Spleen (tissue), 11 donors: ENCODE results near the gene AMBRA1. TPM values are rescaled to one million over a fixed set of nuclear protein-coding genes. Genes with fewer than 3 reads are reported as not detected.

ENCODE experiments used
- DNase-seq: peaks from one replicate; pipeline ENCODE4 v3.0.0-alpha.2; 2020
- H3K27ac ChIP-seq, 8 donors: fragments of 200-600 bp; sonication (generic) in 7 of 8; 1 replicate in 4 of 8; 2 replicates in 4 of 8; pipeline versions ENCODE4 v1.5.0 to v1.8.0; 2016 to 2021; ENCODE audit warnings: inconsistent platforms in 4 of 8, mild to moderate bottlenecking in 4 of 8, moderate library complexity in 1 of 8
- H3K27me3 ChIP-seq, 7 donors: fragments of 200-600 bp; sonication (generic) in 6 of 7; replicated peaks in 1 of 7; 1 replicate in 4 of 7; 2 replicates in 3 of 7; pipeline versions ENCODE4 v1.5.0 to v1.8.0; 2016 to 2021; ENCODE audit warnings: inconsistent platforms in 3 of 7, mild to moderate bottlenecking in 1 of 7
- H3K36me3 ChIP-seq, 6 donors: fragments of 200-600 bp; sonication (generic) in 5 of 6; 1 replicate in 4 of 6; 2 replicates in 2 of 6; pipeline versions ENCODE4 v1.5.0 to v1.8.0; 2016 to 2021; ENCODE audit warnings: inconsistent platforms in 2 of 6
- H3K4me1 ChIP-seq, 6 donors: fragments of 200-600 bp; sonication (generic) in 5 of 6; 1 replicate in 3 of 6; 2 replicates in 3 of 6; pipeline versions ENCODE4 v1.5.0 to v1.8.0; 2016 to 2021; ENCODE audit warnings: inconsistent platforms in 3 of 6
- H3K4me3 ChIP-seq, 8 donors: fragments of 200-600 bp; sonication (generic) in 7 of 8; 1 replicate in 4 of 8; 2 replicates in 4 of 8; pipeline versions ENCODE4 v1.5.0 to v1.8.0; 2016 to 2021; ENCODE audit warnings: inconsistent platforms in 4 of 8, mild to moderate bottlenecking in 4 of 8, moderate library complexity in 2 of 8
- H3K9me3 ChIP-seq, 8 donors: fragments of 200-600 bp; sonication (generic) in 7 of 8; 1 replicate in 4 of 8; 2 replicates in 4 of 8; pipeline versions ENCODE4 v1.5.0 to v1.8.0; 2016 to 2021; ENCODE audit warnings: inconsistent platforms in 4 of 8
- POLR2A ChIP-seq, 3 donors: fragments of 450-650 bp; IDR thresholded peaks; one replicate each; pipeline ENCODE4 v1.5.1; 2017; ENCODE audit warnings: antibody characterized with exemption in 3 of 3, mild to moderate bottlenecking in 1 of 3
- POLR2AphosphoS5 ChIP-seq, 3 donors: sonication (generic); formaldehyde crosslinking; IDR thresholded peaks; one replicate each; pipeline ENCODE4 v1.5.1; 2017; ENCODE audit warnings: antibody characterized with exemption in 3 of 3
- WGBS, 5 donors: extraction: QIAGEN DNeasy Blood & Tissue Kit in 3 of 5; methylation state at CpG; one replicate each; pipeline versions ENCODE4 v1.1.5 to v1.1.7; 2013 to 2018; 5-methylcytosine and 5-hydroxymethylcytosine counted together
- intact Hi-C: fragments of 100-400 bp; cut with DNase I; formaldehyde crosslinking; loops from one replicate; pipeline ENCODE4 v1.15.0; 2023; ENCODE audit warnings: low total_unique reads
- polyA plus RNA-seq, 3 donors: library from polyadenylated mRNA; stranded (reverse); fragments of 200-250 nt; gene quantifications; one replicate each; pipeline ENCODE4 v1.2.1, GENCODE V29; 2013
- total RNA-seq, 7 donors: library from RNA; depleted of rRNA in 3 of 7; stranded (reverse); fragments of >200 nt in 3 of 7; fragmentation: NEBNext Ultra II Directional in 4 of 7; extraction: Animal tissue kit (Norgen Biotek cat#: 25700) in 4 of 7; gene quantifications; one replicate each; pipeline versions ENCODE4 v1.1.0 to v1.2.1, GENCODE V29; 2016 to 2021
- TF ChIP-seq, protein P1 (sequence below), 11 experiments: fragments of 200-600 bp in 7 of 11; fragments of 450-650 bp in 4 of 11; sonication (generic) in 4 of 11; IDR thresholded peaks in 8 of 11; conservative IDR thresholded peaks in 3 of 11; 1 replicate in 7 of 11; 2 replicates in 4 of 11; pipeline versions ENCODE4 v1.4.0 to v1.8.0; 2016 to 2021; ENCODE audit warnings: antibody characterized with exemption in 11 of 11, inconsistent platforms in 4 of 11, mild to moderate bottlenecking in 1 of 11
- donor health status: healthy with polysubstance abuse.
- donor health status: DM: no; HTN: no; CAD: no; lungs with moderate emphysema.
- donor health status: DM: no; HTN: no; CAD: no.
- donor health status: Bipolar disorder and iron deficiency.
- donor health status: healthy.
- donor health status: DM: no; HTN: no; CAD: no.
- donor health status: DM: yes; HTN: yes; CAD: no.

Gene AMBRA1
- total and polyA plus RNA-seq, 10 donors = 3.6 to 54.6 (median 37.7) TPM

DNA sequence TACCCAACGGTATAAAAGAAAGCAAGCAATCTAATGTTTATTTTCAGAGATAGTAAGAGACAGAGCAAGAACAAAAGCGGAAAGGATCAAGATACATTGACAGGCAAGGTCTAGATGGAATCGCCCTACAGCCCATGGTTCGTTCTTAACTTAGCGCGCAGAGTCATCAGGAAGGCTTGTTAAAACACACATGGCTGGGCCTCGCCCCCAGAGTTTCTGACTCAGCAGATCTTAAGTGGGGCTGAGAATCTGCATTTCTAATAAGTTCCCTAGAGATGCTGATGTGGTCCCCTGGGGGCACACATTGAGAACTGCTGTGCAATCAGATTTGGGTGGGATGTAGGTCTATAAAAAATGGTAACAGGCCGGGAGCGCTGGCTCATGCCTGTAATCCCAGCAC lies 166.5 kb downstream of the AMBRA1 start:
- TF ChIP-seq POLR2A (IDR thresholded peaks at IDR 0.05) = no peak
- TF ChIP-seq, protein P1, sequence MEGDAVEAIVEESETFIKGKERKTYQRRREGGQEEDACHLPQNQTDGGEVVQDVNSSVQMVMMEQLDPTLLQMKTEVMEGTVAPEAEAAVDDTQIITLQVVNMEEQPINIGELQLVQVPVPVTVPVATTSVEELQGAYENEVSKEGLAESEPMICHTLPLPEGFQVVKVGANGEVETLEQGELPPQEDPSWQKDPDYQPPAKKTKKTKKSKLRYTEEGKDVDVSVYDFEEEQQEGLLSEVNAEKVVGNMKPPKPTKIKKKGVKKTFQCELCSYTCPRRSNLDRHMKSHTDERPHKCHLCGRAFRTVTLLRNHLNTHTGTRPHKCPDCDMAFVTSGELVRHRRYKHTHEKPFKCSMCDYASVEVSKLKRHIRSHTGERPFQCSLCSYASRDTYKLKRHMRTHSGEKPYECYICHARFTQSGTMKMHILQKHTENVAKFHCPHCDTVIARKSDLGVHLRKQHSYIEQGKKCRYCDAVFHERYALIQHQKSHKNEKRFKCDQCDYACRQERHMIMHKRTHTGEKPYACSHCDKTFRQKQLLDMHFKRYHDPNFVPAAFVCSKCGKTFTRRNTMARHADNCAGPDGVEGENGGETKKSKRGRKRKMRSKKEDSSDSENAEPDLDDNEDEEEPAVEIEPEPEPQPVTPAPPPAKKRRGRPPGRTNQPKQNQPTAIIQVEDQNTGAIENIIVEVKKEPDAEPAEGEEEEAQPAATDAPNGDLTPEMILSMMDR (IDR thresholded peaks at IDR 0.05 in 8 of 11, conservative IDR thresholded peaks at IDR 0.05 in 3 of 11) = no peak
- no peak for TF ChIP-seq POLR2AphosphoS5 (IDR thresholded peaks at IDR 0.05)
- H3K4me3 ChIP-seq = no peak overlapping the region
- intact Hi-C loops = no loop called here
- H3K9me3 ChIP-seq = no peaks in the 10 kb centered on the region
- WGBS, 5 donors = 90 to 95% (median 92%) methylated on average over 9 of the region's 9 CpGs
- no peak overlapping the region for H3K27ac ChIP-seq
- no peaks in the 10 kb centered on the region for H3K27me3 ChIP-seq
- H3K36me3 ChIP-seq = peaks cover 0 to 90% (median 32%) of the 10 kb centered on the region in 6 donors
- DNase-seq = no peak
- no peaks in the 10 kb centered on the region for H3K4me1 ChIP-seq

DNA sequence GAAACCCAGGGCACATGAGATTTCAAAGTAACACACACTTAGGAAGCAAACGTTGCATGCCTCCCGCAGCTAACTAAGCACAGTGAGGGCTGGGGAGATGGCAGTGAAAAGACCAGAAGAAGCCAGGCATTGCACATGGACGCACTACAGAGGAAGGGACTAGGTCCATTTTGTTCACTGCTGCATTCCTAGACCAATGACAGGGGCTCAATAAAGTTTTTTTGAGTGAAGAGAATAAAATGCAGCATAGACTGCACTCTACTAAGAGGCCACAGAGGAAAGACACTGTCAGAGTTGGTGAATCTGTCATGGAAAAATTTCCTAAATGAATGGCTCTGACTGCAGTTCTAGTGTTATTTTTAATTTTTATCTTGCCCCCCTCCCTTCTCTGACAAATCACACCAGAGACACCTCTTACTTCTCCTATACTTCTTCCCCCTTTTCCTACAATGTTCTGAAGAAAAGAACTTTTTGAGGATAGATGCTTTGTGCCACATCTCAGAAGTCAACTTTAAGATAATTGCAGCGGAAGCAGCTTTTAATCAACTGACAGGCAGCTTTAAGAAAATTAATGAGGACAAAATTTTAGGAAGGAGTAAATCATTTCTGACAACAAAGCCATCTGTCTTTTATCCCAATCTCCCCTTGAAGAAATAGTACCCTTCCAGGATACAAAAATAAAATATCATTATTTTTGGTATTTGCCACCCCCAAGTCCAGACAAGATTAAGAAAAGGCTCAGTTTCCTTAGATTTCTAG lies 167.4 kb downstream of the AMBRA1 start:
- H3K36me3 ChIP-seq = peaks cover 0 to 90% (median 28%) of the 10 kb centered on the region in 6 donors
- TF ChIP-seq, protein P1 (IDR thresholded peaks at IDR 0.05 in 8 of 11, conservative IDR thresholded peaks at IDR 0.05 in 3 of 11) = no peak
- TF ChIP-seq POLR2A (IDR thresholded peaks at IDR 0.05) (no peak), POLR2AphosphoS5 (IDR thresholded peaks at IDR 0.05) (no peak)
- no peaks in the 10 kb centered on the region for H3K9me3 ChIP-seq
- no peak overlapping the region for H3K4me3 ChIP-seq
- no peak overlapping the region for H3K27ac ChIP-seq
- no peak for DNase-seq
- 83 to 90% (median 85%) methylated on average over 4 of the region's 4 CpGs for WGBS, 5 donors
- H3K4me1 ChIP-seq = no peaks in the 10 kb centered on the region
- no peaks in the 10 kb centered on the region for H3K27me3 ChIP-seq
- intact Hi-C loops = no loop called here

DNA sequence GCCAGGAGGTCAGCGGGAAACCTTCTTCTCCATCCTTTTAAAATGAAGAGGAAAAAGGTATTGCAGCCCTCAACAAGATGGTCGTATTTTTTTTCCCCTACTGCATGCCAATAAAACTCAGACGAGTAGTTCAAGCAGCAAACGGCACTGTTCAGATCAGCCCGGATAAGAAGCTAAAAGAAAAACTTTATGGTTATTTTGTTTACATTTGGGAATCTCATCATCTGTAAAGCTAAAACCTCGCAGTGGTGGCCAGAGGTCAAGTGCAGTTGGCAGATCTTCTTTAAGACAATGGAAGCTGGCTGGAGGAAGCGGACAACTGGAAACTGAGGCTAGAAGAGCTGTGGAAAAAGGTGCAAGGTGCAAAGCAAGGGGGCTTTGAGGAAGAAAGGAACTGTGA lies 171.2 kb downstream of the AMBRA1 start:
- 73 to 82% (median 80%) methylated on average over 7 of the region's 7 CpGs for WGBS, 5 donors
- DNase-seq = no peak
- no peak for TF ChIP-seq POLR2AphosphoS5 (IDR thresholded peaks at IDR 0.05)
- TF ChIP-seq, protein P1 (IDR thresholded peaks at IDR 0.05 in 8 of 11, conservative IDR thresholded peaks at IDR 0.05 in 3 of 11) = no peak
- TF ChIP-seq POLR2A (IDR thresholded peaks at IDR 0.05) = no peak
- no peak overlapping the region for H3K4me3 ChIP-seq
- H3K36me3 ChIP-seq = peaks cover 0 to 80% (median 12%) of the 10 kb centered on the region in 6 donors
- no peak overlapping the region for H3K27ac ChIP-seq
- H3K27me3 ChIP-seq = no peaks in the 10 kb centered on the region
- no peaks in the 10 kb centered on the region for H3K4me1 ChIP-seq
- H3K9me3 ChIP-seq = no peaks in the 10 kb centered on the region
- intact Hi-C loops = no loop called here

DNA sequence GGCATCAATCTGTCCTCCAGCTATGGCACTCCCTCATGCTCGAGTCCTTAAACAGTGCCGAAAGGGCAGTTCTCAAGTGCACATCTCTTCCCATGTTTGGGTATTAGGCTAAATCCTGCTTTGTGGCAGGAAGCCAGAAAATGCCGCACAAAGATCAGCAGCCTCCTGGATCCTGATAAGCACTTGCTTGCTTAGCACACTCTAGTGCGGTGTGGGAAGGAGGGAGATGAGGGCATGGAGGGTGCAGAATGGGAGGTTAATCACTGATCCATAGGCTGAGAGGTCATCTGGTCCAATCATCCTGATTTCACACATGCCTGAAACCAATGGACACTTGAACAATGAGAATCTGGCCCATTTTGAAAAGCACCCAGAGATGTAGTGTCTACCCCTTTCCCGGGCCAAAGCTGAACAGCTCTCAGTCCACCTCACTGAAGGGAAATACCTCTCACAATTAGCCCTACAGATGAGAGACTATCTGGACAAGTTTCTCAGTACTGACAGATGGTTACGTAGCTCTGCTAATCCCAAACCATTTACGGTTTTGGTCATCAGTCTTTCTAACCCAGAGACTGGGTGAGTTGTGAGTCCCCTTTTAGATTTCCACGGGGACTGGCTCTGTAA lies 172.5 kb downstream of the AMBRA1 start:
- intact Hi-C loops = no loop called here
- no peak overlapping the region for H3K27ac ChIP-seq
- H3K9me3 ChIP-seq = no peaks in the 10 kb centered on the region
- TF ChIP-seq, protein P1 (IDR thresholded peaks at IDR 0.05 in 8 of 11, conservative IDR thresholded peaks at IDR 0.05 in 3 of 11) = no peak
- TF ChIP-seq POLR2A (IDR thresholded peaks at IDR 0.05) (no peak), POLR2AphosphoS5 (IDR thresholded peaks at IDR 0.05) (no peak)
- no peak for DNase-seq
- WGBS, 5 donors = 89 to 93% (median 92%) methylated on average over 8 of the region's 8 CpGs
- H3K36me3 ChIP-seq = peaks cover 0 to 81% (median 23%) of the 10 kb centered on the region in 6 donors
- no peaks in the 10 kb centered on the region for H3K27me3 ChIP-seq
- H3K4me3 ChIP-seq = no peak overlapping the region
- no peaks in the 10 kb centered on the region for H3K4me1 ChIP-seq
